Prostate gland (tissue), 2 donors: ENCODE measurements around the gene MN1.

Experiments used
- CTCF ChIP-seq, 4 experiments: fragments of 200-600 bp in 2 of 4; fragments of 450-650 bp in 2 of 4; sonication (generic) in 2 of 4; IDR thresholded peaks; 1 replicate in 3 of 4; 2 replicates in 1 of 4; pipeline ENCODE4 v1.5.1; 2016 to 2019; ENCODE audit warnings: antibody characterized with exemption in 4 of 4, mild to moderate bottlenecking in 2 of 4, moderate library complexity in 2 of 4
- POLR2A ChIP-seq: fragments of 450-650 bp; IDR thresholded peaks from one replicate; pipeline ENCODE4 v1.6.1; 2016; ENCODE audit warnings: antibody characterized with exemption, mild to moderate bottlenecking

- TF ChIP-seq CTCF (IDR thresholded peaks at IDR 0.05): no peak
- TF ChIP-seq POLR2A: no peak
Observed at GRCh38 chr22:27829620-27830019, 28.1 kb upstream of the MN1 start.
